ENCODE measurements around the gene DLG2.

The DLG2 gene

GRCh38 chr11:84240847-84241246 is 1386.3 kb downstream of the DLG2 start:
- DNase-seq (ENCODE audit: low spot score) (no peak), FAIRE-seq (no peak)

DNA sequence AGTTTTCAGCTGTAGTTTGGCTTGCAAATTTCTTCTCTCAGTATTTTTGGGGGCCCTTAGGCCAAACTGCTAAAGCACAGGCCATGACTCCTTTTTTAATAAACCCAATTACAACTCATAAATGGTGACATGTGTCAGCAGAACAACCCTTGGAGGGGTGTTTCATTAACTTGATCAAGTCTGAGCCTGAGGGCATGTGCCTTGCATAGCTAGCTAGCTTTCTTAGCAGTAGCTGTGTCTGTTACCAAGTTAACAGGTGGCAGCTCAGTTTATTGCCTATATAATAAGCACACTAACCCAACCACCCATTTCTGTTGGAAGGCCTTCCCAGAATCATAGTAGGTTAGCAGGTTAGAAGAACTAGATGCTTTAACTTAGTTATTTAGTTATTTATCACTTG is 1390.7 kb downstream of the DLG2 start:
- FAIRE-seq (no peak), DNase-seq (ENCODE audit: low spot score) (no peak)

GRCh38 chr11:84234462-84235202 is 1392.5 kb downstream of the DLG2 start:
- DNase-seq (ENCODE audit: low spot score) (no peak), FAIRE-seq (no peak)

GRCh38 chr11:84234011-84234410 is 1393.1 kb downstream of the DLG2 start:
- FAIRE-seq (no peak), DNase-seq (ENCODE audit: low spot score) (no peak)

DNA sequence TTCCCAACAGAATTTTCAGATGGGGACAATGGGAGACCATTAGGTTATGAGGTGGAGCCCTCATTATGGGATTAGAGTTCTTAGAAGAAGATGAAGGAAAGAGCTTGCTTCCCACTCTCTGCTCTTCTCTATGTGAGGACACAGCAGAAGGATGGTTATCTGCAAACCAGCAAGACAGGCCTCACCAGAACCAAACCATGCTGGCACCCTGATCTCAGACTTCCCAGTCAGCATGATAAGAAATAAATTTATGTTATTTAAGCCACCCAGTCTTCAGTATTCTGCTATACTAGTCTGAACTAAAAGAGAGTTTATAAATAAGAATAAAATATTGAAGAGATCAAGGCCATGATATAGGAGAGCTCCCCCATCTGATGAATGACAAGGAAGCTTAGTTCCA is 1394.6 kb downstream of the DLG2 start:
- DNase-seq (ENCODE audit: low spot score) (no peak), FAIRE-seq (no peak)

DNA sequence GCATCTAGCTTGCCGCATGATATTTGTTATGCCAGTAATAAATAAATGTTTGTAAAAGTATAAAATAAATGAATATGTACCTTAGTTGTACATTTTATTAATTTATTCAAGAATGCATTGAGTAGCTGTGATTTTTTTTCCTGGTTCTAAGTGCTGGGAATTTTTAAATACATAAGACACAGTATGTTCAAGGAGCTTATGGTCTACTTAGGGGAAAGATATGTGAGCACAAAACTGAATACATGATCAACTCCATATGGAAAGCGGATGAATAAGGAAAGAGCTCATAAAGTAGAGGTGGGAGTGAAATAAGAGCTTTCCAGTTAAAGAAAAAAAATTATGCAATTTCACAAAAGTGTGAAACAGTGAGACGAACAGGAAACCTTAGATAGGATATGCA is 1396.7 kb downstream of the DLG2 start:
- DNase-seq (ENCODE audit: low spot score) = no peak
- no peak for FAIRE-seq

DNA sequence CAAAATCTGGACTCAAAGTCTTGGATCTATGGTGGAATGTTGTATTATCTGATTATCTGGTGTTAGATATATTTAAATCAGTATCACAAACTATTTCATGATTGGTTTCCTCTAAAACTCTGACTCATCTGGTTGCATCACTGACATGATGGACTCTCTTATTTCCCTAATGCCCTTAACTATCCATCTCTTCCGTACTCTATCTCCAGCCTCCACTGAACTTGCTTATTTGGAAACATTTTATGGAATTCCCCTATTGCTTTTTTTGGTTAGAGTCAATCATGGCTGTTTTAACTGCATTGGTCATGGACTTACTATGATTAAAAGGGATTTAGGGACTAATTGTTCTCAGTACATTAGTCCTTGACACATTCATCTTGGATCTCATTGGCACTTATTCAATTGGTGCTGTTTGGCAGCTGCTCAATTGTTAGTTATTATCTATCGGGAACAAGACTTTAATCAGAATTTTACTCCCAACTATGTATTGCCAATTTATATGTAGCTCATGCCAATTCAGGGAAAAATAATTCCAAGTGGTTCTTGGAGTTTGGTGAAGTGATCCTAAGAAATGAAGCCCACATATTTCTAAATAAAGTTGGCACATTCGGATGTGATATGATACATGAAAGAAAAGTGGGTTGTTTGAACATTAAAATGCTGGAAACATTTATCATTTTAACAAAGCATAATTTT is 1399.0 kb downstream of the DLG2 start:
- no peak for FAIRE-seq

DNA sequence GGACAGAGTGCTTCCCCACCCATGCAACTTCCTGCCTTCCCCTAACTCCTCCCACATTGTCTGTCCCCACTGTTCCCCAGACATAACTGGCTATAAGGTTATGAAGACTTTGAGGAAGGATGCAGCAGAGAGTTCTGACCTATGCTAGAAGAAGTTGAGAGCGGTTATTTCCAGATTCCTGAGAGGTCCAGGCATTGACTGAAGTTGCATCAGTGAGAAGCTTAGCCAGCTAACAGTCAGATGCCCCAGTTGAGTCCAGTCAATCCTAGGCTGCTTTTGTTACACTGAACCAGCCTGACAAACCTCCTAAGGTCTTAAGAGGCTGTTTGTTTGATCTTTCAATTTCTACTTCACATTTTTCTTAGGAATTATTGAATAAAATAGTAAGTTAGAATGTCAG is 1403.1 kb downstream of the DLG2 start:
- FAIRE-seq (no peak), DNase-seq (ENCODE audit: low spot score) (no peak)

More for the DNA sequence above, 1399.0 kb downstream of the DLG2 start:
- DNase-seq (ENCODE audit: low spot score) = no peak

DNA sequence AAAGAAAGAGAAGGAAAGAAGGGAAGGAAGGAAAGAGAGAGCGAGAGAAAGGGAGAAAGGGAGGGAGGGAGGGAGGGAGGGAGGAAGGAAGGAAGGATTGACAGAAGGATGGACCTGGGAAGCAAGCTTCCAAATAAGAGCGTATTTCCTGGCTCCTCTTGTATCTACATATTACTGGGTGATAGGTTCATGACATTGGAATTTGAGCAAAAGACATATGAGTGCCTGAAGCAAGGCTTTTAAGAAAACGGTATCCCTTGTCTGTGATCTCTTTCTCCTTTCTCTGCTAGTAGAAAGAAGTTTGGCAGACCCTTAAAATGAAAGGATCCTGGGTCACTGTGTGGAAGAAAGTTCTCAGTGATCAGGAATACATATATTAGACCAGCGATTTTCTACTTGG is 1408.8 kb downstream of the DLG2 start:
- DNase-seq (ENCODE audit: low spot score) (no peak), FAIRE-seq (no peak)

DNA sequence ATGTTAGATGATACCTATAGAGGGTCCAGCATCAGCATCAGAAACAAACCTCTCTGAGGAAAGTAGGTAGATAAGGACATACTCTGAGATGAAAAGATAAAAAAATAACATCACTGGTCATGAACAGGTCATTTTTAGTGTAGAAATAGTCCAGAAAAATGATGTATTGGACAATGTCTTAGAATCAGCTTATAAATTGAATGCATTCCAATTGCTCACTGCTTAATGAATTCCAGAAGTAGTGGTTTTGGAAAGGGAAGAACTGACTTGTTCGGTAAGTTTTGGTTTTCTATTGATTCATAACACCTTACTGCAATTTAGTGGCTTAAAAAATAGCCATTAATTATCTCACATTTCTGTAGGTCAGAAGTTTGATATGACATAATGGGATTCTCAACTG is 1411.5 kb downstream of the DLG2 start:
- FAIRE-seq = no peak
- no peak for DNase-seq (ENCODE audit: low spot score)

- FAIRE-seq = no peak
Observed at GRCh38 chr11:84214557-84214956, 1412.6 kb downstream of the DLG2 start.

GRCh38 chr11:84212468-84213390 is 1414.4 kb downstream of the DLG2 start:
- FAIRE-seq = peak; percentile 30

More at GRCh38 chr11:84214557-84214956, 1412.6 kb downstream of the DLG2 start:
- DNase-seq (ENCODE audit: low spot score) = no peak

DNA sequence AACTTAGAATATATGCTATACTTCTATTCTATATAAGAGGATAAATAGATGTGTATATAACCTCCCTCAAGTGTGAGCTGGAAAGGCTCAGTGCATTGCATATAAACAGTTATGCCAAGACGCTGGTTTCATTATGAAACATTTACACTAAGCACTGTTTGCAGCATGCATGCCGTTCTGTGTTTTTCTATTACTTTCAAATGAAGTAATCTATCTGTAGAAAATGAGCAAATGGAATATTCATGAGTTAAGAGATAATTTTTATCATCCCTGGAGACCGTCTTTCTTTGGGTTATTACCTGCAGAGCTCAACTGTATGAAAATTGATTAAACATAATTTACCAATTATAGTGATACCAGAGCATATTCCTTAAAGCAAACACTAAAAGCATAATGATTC is 1415.2 kb downstream of the DLG2 start:
- FAIRE-seq (peak; percentile 13), DNase-seq (ENCODE audit: low spot score) (no peak)

More at GRCh38 chr11:84212468-84213390, 1414.4 kb downstream of the DLG2 start:
- peak; percentile 39 for DNase-seq (ENCODE audit: low spot score)

- FAIRE-seq = no peak
- no peak for DNase-seq (ENCODE audit: low spot score)
Observed at GRCh38 chr11:84194696-84195095, 1432.4 kb downstream of the DLG2 start.

DNA sequence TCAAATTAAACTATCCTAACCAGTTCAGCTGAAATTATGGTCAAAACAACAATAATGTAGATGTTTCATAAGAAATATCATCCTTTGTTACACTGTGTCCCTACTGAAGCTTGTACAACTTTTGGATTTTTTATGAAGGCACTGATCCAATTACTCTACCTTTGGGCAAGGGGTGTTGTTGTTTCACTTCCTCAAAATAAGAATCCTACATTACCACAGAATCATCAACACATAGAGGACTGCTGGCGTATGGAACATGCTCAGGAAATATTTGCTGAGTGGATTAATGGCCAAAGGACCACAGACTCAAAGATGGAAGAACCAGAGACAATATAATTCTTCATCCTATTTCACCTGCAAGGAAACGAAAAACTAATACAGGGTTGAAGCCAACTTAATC is 1433.4 kb downstream of the DLG2 start:
- DNase-seq (ENCODE audit: low spot score) (no peak), FAIRE-seq (no peak)

- FAIRE-seq (no peak), DNase-seq (ENCODE audit: low spot score) (no peak)
Observed at GRCh38 chr11:84188521-84188920, 1438.6 kb downstream of the DLG2 start.

GRCh38 chr11:84173078-84173477 is 1454.1 kb downstream of the DLG2 start:
- FAIRE-seq (no peak), DNase-seq (ENCODE audit: low spot score) (no peak)

- DNase-seq (ENCODE audit: low spot score) (no peak), FAIRE-seq (no peak)
Observed at GRCh38 chr11:84165139-84165538, 1462.0 kb downstream of the DLG2 start.

- DNase-seq (ENCODE audit: low spot score) (no peak), FAIRE-seq (no peak)
Observed at GRCh38 chr11:84164728-84165127, 1462.4 kb downstream of the DLG2 start.

DNA sequence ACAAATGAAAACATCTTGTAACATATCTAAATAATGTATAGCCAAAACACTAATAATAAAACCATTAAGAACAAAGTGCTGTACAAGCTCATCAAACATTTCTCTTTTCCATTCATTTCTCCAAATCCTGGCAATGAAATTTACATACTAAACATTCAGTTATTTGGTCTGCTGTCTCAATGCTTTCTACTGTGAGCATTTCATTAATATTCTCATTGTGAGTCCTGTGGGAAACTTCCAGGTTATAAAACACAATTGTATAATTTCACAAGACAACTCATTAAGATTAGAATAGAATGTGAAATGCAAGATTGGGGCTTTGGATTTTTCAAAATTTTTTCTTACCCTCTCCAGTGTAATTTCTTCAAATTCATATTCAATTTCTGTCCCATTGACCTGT is 1464.0 kb downstream of the DLG2 start:
- FAIRE-seq (no peak), DNase-seq (ENCODE audit: low spot score) (no peak)

DNA sequence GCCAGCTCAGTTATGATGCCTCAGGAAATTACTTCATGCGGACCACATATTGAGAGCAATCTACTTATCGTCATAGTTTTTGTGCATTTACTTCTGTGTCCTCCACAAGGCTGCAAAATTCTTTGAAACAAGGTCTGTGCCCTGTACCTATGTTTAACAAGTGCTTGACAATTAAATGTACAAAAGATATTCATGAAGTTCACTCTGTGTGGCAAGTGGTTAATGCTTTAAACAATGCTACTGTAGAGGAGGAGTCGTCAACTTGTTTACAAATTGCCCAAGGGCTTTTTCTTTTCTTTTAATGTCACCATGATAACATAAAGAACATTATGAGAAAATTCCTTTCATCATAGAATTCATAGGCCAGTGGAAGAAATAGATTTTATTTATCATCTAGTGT is 1469.5 kb downstream of the DLG2 start:
- FAIRE-seq = no peak

DNA sequence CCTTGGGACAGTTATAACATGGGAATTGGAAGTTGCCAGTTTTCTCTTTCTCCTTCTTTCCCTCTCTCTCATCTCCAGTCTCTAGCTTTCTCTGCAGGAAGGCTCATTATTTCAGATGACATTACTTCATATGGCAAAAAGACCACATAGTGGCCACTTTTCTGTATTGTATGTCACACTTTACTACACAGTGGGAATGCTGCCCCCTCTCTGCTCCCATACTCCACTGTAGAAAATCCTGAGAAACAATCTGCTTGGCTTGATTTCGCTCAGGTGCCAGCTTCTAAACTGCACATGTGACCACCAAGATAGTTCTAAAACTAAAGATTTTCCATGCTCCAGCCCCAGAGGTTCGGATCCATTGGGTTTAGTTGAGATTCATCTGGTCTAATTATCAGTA is 1480.3 kb downstream of the DLG2 start:
- FAIRE-seq = no peak
- DNase-seq (ENCODE audit: low spot score) = no peak

More for the DNA sequence above, 1469.5 kb downstream of the DLG2 start:
- DNase-seq (ENCODE audit: low spot score) = no peak
